K562 (cell line): Measurements from ENCODE around the gene TFAP2D. TPM values are rescaled to one million over a fixed set of nuclear protein-coding genes. Genes with fewer than 3 reads are reported as not detected.

Experiments used
- ATF1 ChIP-seq, 2 experiments: fragments of 450-650 bp in 1 of 2; IDR thresholded peaks; 2 replicates each; pipeline ENCODE4 v1.6.1; 2016; ENCODE audit warnings: missing compliant biosample characterization in 1 of 2, missing genetic modification characterization in 1 of 2
- FOS ChIP-seq: IDR thresholded peaks from 3 replicates; pipeline ENCODE4 v1.6.1; 2011; ENCODE audit not compliant: insufficient read length; ENCODE audit errors: extremely low read depth
- MXI1 ChIP-seq: IDR thresholded peaks from 2 replicates; pipeline ENCODE4 v1.6.1; 2011; ENCODE audit warnings: low read depth, mild to moderate bottlenecking, improper control_type of control experiment, low read length
- NFIX ChIP-seq: fragments of 250-450 bp; sonication (Bioruptor Pico); IDR thresholded peaks from 2 replicates; pipeline ENCODE4 v1.4.0; 2020; ENCODE audit warnings: low read depth, mild to moderate bottlenecking, moderate library complexity
- RB1 ChIP-seq: fragments of 450-650 bp; IDR thresholded peaks from 2 replicates; pipeline ENCODE4 v1.6.1; 2017; ENCODE audit warnings: low read depth, mild to moderate bottlenecking
- RBBP5 ChIP-seq: fragments of 200-600 bp; sonication (generic); IDR thresholded peaks from 2 replicates; pipeline ENCODE4 v1.6.1; 2012; ENCODE audit warnings: borderline replicate concordance, mild to moderate bottlenecking, low read length, control low read depth, inconsistent platforms; ENCODE audit not compliant: insufficient read depth, poor library complexity, severe bottlenecking
- SMARCA5 ChIP-seq: fragments of 450-650 bp; IDR thresholded peaks from 2 replicates; pipeline ENCODE4 v1.6.1; 2016
- SMC3 ChIP-seq: conservative IDR thresholded peaks from 2 replicates; pipeline ENCODE4 v1.6.1; 2011; ENCODE audit warnings: low read depth, low read length, improper control_type of control experiment; ENCODE audit not compliant: insufficient read depth
- USF1 ChIP-seq: sonication (generic); formaldehyde crosslinking; IDR thresholded peaks from 2 replicates; pipeline ENCODE4 v1.9.0; 2022; ENCODE audit warnings: mild to moderate bottlenecking, missing genetic modification reagents
- ZFP36 ChIP-seq: fragments of 150-350 bp; IDR thresholded peaks from 2 replicates; pipeline ENCODE4 v1.6.1; 2018; ENCODE audit warnings: low read length, low read depth; ENCODE audit not compliant: partially characterized antibody
- ZNF197 ChIP-seq: fragments of 200-800 bp; sonication (Bioruptor generic); IDR thresholded peaks from 2 replicates; pipeline ENCODE4 v1.6.1; 2016; ENCODE audit warnings: low read depth, missing genetic modification characterization, missing compliant biosample characterization
- ZNF311 ChIP-seq: fragments of 250-450 bp; sonication (Bioruptor Pico); IDR thresholded peaks from 2 replicates; pipeline ENCODE4 v1.4.0; 2020; ENCODE audit warnings: mild to moderate bottlenecking, moderate library complexity
- ZNF766 ChIP-seq: fragments of 200-800 bp; sonication (Bioruptor generic); conservative IDR thresholded peaks from 2 replicates; pipeline ENCODE4 v1.6.1; 2016; ENCODE audit warnings: missing genetic modification characterization, missing compliant biosample characterization
- polyA plus RNA-seq, 8 experiments: library from polyadenylated mRNA; depleted of rRNA in 4 of 8; stranded (reverse) in 5 of 8; unstranded in 3 of 8; fragments of >200 nt; fragmentation: Nextera tagmentation in 2 of 8; fragmentation: Illumina TruSeq in 1 of 8; extraction: Ambion mirVana in 2 of 8; extraction: Trizol in 1 of 8; gene quantifications; 2 replicates each; pipeline versions ENCODE4 v1.2.1 to v1.2.3, GENCODE V29; 2011 to 2014; ENCODE audit warnings: inconsistent platforms in 1 of 8, missing spikeins in 1 of 8
- total RNA-seq, 7 experiments: library from RNA; depleted of rRNA in 6 of 7; stranded (reverse); fragments of >200 nt in 6 of 7; fragmentation: Illumina TruSeq in 2 of 7; extraction: Trizol in 2 of 7; gene quantifications; 2 replicates each; pipeline versions ENCODE4 v1.2.1 to v1.2.3, GENCODE V29; 2011 to 2021; ENCODE audit warnings: low replicate concordance in 1 of 7

Gene TFAP2D
- total and polyA plus RNA-seq, 9 of the 15 experiments (the other 6 are each of a cell fraction or from before 2014, with no cell fraction given): not detected

- TF ChIP-seq ATF1 (CRISPR knock-in tag; IDR thresholded peaks at IDR 0.05) (no peak), ATF1 (tag; IDR thresholded peaks at IDR 0.05) (peak; percentile 39; the same call in 1 of the 2 replicates), SMARCA5 (no peak), ZNF311 (CRISPR knock-in tag) (no peak), ZNF766 (CRISPR knock-in tag) (peak; percentile 74), MXI1 (0 out of 2 replicates have a peak, but pooled peaks have one; percentile 40), SMC3 (peak; percentile 90), RBBP5 (no peak), NFIX (CRISPR knock-in tag) (no peak), ZFP36 (no peak), ZNF197 (CRISPR knock-in tag) (peak; percentile 52; the same call in 1 of the 2 replicates), FOS (no peak), USF1 (CRISPR knock-in tag) (no peak), RB1 (0 out of 2 replicates have a peak, but pooled peaks have one; percentile 28)
Measured at GRCh38 chr6:50816115-50816675, 102.9 kb downstream of the TFAP2D start (continued).
